Liver (tissue), 3 donors: ENCODE data around the gene TRMT11.

Source experiments
- EGR1 ChIP-seq, 2 donors: IDR thresholded peaks; 2 replicates each; pipeline ENCODE4 v1.6.1; 2016 to 2018; ENCODE audit warnings: antibody characterized with exemption in 2 of 2, low read depth in 2 of 2
- RAD21 ChIP-seq, 2 donors: IDR thresholded peaks; 2 replicates each; pipeline ENCODE4 v1.6.1; 2016; ENCODE audit warnings: antibody characterized with exemption in 2 of 2, mild to moderate bottlenecking in 2 of 2
- SP1 ChIP-seq: IDR thresholded peaks from 2 replicates; pipeline ENCODE4 v1.6.1; 2018; ENCODE audit warnings: antibody characterized with exemption, mild to moderate bottlenecking
- YY1 ChIP-seq: IDR thresholded peaks from 2 replicates; pipeline ENCODE4 v1.6.1; 2016; ENCODE audit warnings: antibody characterized with exemption, mild to moderate bottlenecking
- TF ChIP-seq, protein P1 (sequence below): fragments of 150-350 bp; IDR thresholded peaks from 2 replicates; pipeline ENCODE4 v1.5.1; 2017; ENCODE audit warnings: improper control_type of control experiment, low read depth, low read length; ENCODE audit not compliant: missing input control
- donor health status: healthy.
- donor health status: healthy.

DNA sequence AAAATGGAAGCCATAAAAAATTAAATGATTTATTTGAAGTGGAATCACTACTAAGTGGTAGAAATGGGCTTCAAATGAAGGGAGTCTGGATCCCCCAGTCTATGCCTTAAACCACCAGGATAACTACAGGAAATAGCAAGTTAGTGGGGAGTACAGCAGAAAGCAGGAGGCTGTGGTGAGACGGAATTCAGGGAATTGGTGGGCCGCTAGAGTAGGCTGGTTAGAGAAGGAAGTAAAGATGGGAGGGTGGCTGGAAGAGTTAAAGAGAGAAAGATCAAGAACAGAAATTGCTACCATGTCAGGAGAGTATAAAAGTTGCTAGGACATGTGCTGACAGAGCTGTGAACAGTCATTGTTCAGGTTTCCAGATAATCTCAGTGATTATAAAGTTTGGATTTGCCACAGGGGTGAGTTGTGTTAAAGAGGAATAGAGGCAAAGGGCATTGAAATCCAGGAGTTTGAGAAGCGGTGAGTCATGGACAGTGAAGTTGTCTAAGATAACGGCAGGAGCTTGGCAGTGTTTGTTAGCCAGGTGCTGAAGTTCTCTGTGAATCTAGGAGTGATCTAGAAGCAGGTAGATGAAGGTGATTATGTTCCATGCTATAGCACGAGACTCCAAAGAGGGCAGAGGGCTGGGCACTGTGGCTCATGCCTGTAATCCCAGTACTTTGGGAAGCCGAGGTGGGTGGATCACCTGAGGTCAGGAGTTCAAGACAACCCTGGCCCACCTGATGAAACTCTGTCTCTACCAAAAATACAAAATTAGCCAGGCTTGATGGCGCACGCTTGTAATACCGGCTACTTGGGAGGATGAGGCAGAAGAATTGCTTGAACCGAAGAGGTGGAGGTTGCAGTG is 43.4 kb upstream of the TRMT11 start:
- TF ChIP-seq EGR1 (IDR thresholded peaks at IDR 0.05; ENCODE audit: low read depth in 2 of 2) (no peak), RAD21 (IDR thresholded peaks at IDR 0.05) (no peak), SP1 (peak; percentile 38), YY1 (no peak)
- TF ChIP-seq, protein P1, sequence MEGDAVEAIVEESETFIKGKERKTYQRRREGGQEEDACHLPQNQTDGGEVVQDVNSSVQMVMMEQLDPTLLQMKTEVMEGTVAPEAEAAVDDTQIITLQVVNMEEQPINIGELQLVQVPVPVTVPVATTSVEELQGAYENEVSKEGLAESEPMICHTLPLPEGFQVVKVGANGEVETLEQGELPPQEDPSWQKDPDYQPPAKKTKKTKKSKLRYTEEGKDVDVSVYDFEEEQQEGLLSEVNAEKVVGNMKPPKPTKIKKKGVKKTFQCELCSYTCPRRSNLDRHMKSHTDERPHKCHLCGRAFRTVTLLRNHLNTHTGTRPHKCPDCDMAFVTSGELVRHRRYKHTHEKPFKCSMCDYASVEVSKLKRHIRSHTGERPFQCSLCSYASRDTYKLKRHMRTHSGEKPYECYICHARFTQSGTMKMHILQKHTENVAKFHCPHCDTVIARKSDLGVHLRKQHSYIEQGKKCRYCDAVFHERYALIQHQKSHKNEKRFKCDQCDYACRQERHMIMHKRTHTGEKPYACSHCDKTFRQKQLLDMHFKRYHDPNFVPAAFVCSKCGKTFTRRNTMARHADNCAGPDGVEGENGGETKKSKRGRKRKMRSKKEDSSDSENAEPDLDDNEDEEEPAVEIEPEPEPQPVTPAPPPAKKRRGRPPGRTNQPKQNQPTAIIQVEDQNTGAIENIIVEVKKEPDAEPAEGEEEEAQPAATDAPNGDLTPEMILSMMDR, result no peak
